GM21381 (cell line): Measurements from ENCODE around the gene SMYD4.

ENCODE experiments used
- ATAC-seq: cut with Tn5 transposase; IDR thresholded peaks from one replicate; pipeline ENCODE4 v1.9.1; 2021; ENCODE audit warnings: mild to moderate bottlenecking, moderate library complexity; ENCODE audit not compliant: unreplicated experiment

The SMYD4 gene

GRCh38 chr17:1735834-1736347, 93.8 kb downstream of the SMYD4 start:
- ATAC-seq, result no peak

- no peak for ATAC-seq
Measured at GRCh38 chr17:1735418-1735817, 94.3 kb downstream of the SMYD4 start.

GRCh38 chr17:1733759-1734158, 95.9 kb downstream of the SMYD4 start:
- no peak for ATAC-seq

GRCh38 chr17:1732833-1733321, 96.8 kb downstream of the SMYD4 start:
- no peak for ATAC-seq

- ATAC-seq, result no peak
Measured at GRCh38 chr17:1732241-1732832, 97.4 kb downstream of the SMYD4 start.

GRCh38 chr17:1731194-1731506, 98.6 kb downstream of the SMYD4 start:
- no peak for ATAC-seq

GRCh38 chr17:1730326-1731193, 99.1 kb downstream of the SMYD4 start:
- ATAC-seq, result no peak

- no peak for ATAC-seq
Measured at GRCh38 chr17:1729966-1730325, 99.8 kb downstream of the SMYD4 start.
